GM18951 (cell line): ENCODE results near the gene PAPOLB.

Experiments
- POLR2A ChIP-seq: IDR thresholded peaks from 4 replicates; pipeline ENCODE4 v1.6.1; 2011; ENCODE audit warnings: mild to moderate bottlenecking; ENCODE audit not compliant: insufficient read length, insufficient read depth; ENCODE audit errors: extremely low read depth
- in situ Hi-C: fragments of 300-500 bp; cut with MboI; formaldehyde crosslinking; loops from one replicate; pipeline ENCODE4 v1.12.0; 2022; ENCODE audit warnings: low sequenced_read_pairs, mixed read lengths, inconsistent platforms; ENCODE audit not compliant: unreplicated experiment

Gene PAPOLB

GRCh38 chr7:4845740-4846142 lies 16.1 kb downstream of the PAPOLB start:
- no peak for TF ChIP-seq POLR2A
- in situ Hi-C loops, result no loop called here

- in situ Hi-C loops, result no loop called here
- no peak for TF ChIP-seq POLR2A
Measured at GRCh38 chr7:4842319-4843064, 19.3 kb downstream of the PAPOLB start.

GRCh38 chr7:4841836-4842235 lies 20.0 kb downstream of the PAPOLB start:
- TF ChIP-seq POLR2A, result no peak
- in situ Hi-C loops, result no loop called here

GRCh38 chr7:4841007-4841784 lies 20.6 kb downstream of the PAPOLB start:
- no peak for TF ChIP-seq POLR2A
- in situ Hi-C loops, result no loop called here

- no peak for TF ChIP-seq POLR2A
Measured at GRCh38 chr7:4840079-4840501, 21.7 kb downstream of the PAPOLB start.

GRCh38 chr7:4838626-4839334 lies 23.1 kb downstream of the PAPOLB start:
- in situ Hi-C loops, result no loop called here

More at GRCh38 chr7:4840079-4840501, 21.7 kb downstream of the PAPOLB start:
- in situ Hi-C loops, result no loop called here

GRCh38 chr7:4837803-4838625 lies 23.8 kb downstream of the PAPOLB start:
- in situ Hi-C loops, result no loop called here
- TF ChIP-seq POLR2A, result no peak

More at GRCh38 chr7:4838626-4839334, 23.1 kb downstream of the PAPOLB start:
- no peak for TF ChIP-seq POLR2A

- TF ChIP-seq POLR2A, result no peak
- in situ Hi-C loops, result no loop called here
Measured at GRCh38 chr7:4837041-4837802, 24.6 kb downstream of the PAPOLB start.

GRCh38 chr7:4836206-4836661 lies 25.6 kb downstream of the PAPOLB start:
- no peak for TF ChIP-seq POLR2A

GRCh38 chr7:4835398-4836205 lies 26.2 kb downstream of the PAPOLB start:
- TF ChIP-seq POLR2A, result no peak
- in situ Hi-C loops, result no loop called here

More at GRCh38 chr7:4836206-4836661, 25.6 kb downstream of the PAPOLB start:
- in situ Hi-C loops, result no loop called here
